Stimulated activated naive B cell treated with anti-CD40 and anti-IgM and Interleukin-4, amounts not matched to agents 10 μg/mL and 1 μg/mL and 100 μg/mL, for 72 hours (primary cell): ENCODE data around the gene TICAM2.

Experiments used
- ATAC-seq, 2 donors: fragments of 150-1000 bp; cut with Tn5 transposase; replicated peaks; 2 replicates each; pipeline ENCODE4 v1.10.0; 2021; ENCODE audit warnings: moderate library complexity in 1 of 2
- DNase-seq: peaks from one replicate; pipeline ENCODE4 v3.0.0; 2021
- H3K27ac Mint-ChIP-seq: one replicate; pipeline ENCODE4 v1.8.0; 2022; ENCODE audit warnings: mild to moderate bottlenecking, mixed read lengths
- H3K27me3 Mint-ChIP-seq, 2 donors: one replicate each; pipeline ENCODE4 v1.8.0; 2022; ENCODE audit warnings: mixed read lengths in 2 of 2
- H3K36me3 Mint-ChIP-seq, 2 donors: one replicate each; pipeline ENCODE4 v1.8.0; 2022; ENCODE audit warnings: mixed read lengths in 2 of 2, mild to moderate bottlenecking in 1 of 2
- H3K4me1 Mint-ChIP-seq, 2 donors: one replicate each; pipeline ENCODE4 v1.8.0; 2022; ENCODE audit warnings: mixed read lengths in 2 of 2, mild to moderate bottlenecking in 1 of 2
- H3K4me3 Mint-ChIP-seq, 2 donors: one replicate each; pipeline ENCODE4 v1.8.0; 2022; ENCODE audit warnings: mild to moderate bottlenecking in 2 of 2, mixed read lengths in 2 of 2, moderate library complexity in 1 of 2
- H3K9me3 Mint-ChIP-seq, 2 donors: one replicate each; pipeline ENCODE4 v1.8.0; 2022; ENCODE audit warnings: mixed read lengths in 2 of 2, mild to moderate bottlenecking in 1 of 2

TICAM2 gene

GRCh38 chr5:115575167-115576070, 26.9 kb downstream of the TICAM2 start:
- Mint-ChIP-seq H3K27ac (peak overlapping the region; percentile 59), H3K4me1 (peaks cover 37 to 68% of the 10 kb centered on the region in 2 donors), H3K9me3 (peaks cover 4 to 5% of the 10 kb centered on the region in 2 donors), H3K36me3 (peaks cover 8 to 18% of the 10 kb centered on the region in 2 donors), H3K27me3 (no peaks in the 10 kb centered on the region), H3K4me3 (no peak overlapping the region)
- DNase-seq (no peak), ATAC-seq (no peak)

- ATAC-seq (no peak), DNase-seq (no peak)
- peaks cover 4 to 5% of the 10 kb centered on the region in 2 donors for H3K9me3 Mint-ChIP-seq
- H3K4me3 Mint-ChIP-seq: no peak overlapping the region
- no peak overlapping the region for H3K27ac Mint-ChIP-seq
- H3K4me1 Mint-ChIP-seq: peaks cover 29 to 46% of the 10 kb centered on the region in 2 donors
- peaks cover 8 to 17% of the 10 kb centered on the region in 2 donors for H3K36me3 Mint-ChIP-seq
- H3K27me3 Mint-ChIP-seq: no peaks in the 10 kb centered on the region
Measured at GRCh38 chr5:115573133-115573532, 29.1 kb downstream of the TICAM2 start.

GRCh38 chr5:115571441-115571878, 30.8 kb downstream of the TICAM2 start:
- Mint-ChIP-seq H3K9me3 (no peaks in the 10 kb centered on the region), H3K36me3 (peaks cover 0 to 5% of the 10 kb centered on the region in 2 donors), H3K27ac (no peak overlapping the region), H3K4me3 (no peak overlapping the region), H3K4me1 (peaks cover 23 to 32% of the 10 kb centered on the region in 2 donors), H3K27me3 (no peaks in the 10 kb centered on the region)
- DNase-seq: no peak
- ATAC-seq: no peak

GRCh38 chr5:115568668-115569067, 33.6 kb downstream of the TICAM2 start:
- H3K9me3 Mint-ChIP-seq: peaks cover 0 to 3% of the 10 kb centered on the region in 2 donors

GRCh38 chr5:115565233-115565632, 37.0 kb downstream of the TICAM2 start:
- peaks cover 5 to 18% of the 10 kb centered on the region in 2 donors for H3K27me3 Mint-ChIP-seq
- H3K27ac Mint-ChIP-seq: no peak overlapping the region
- H3K4me3 Mint-ChIP-seq: no peak overlapping the region
- H3K4me1 Mint-ChIP-seq: no peaks in the 10 kb centered on the region
- no peaks in the 10 kb centered on the region for H3K36me3 Mint-ChIP-seq
- DNase-seq (no peak), ATAC-seq (no peak)
- H3K9me3 Mint-ChIP-seq: peaks cover 7 to 8% of the 10 kb centered on the region in 2 donors

More at GRCh38 chr5:115568668-115569067, 33.6 kb downstream of the TICAM2 start:
- no peak for ATAC-seq
- no peak for DNase-seq
- no peak overlapping the region for H3K27ac Mint-ChIP-seq
- H3K36me3 Mint-ChIP-seq: no peaks in the 10 kb centered on the region
- no peak overlapping the region for H3K4me3 Mint-ChIP-seq
- peaks cover 4 to 13% of the 10 kb centered on the region in 2 donors for H3K27me3 Mint-ChIP-seq
- peaks cover 10 to 15% of the 10 kb centered on the region in 2 donors for H3K4me1 Mint-ChIP-seq

- Mint-ChIP-seq H3K4me1 (peaks cover 0 to 3% of the 10 kb centered on the region in 2 donors), H3K9me3 (peaks cover 7 to 8% of the 10 kb centered on the region in 2 donors), H3K27ac (no peak overlapping the region), H3K27me3 (peaks cover 8 to 18% of the 10 kb centered on the region in 2 donors), H3K4me3 (no peak overlapping the region), H3K36me3 (no peaks in the 10 kb centered on the region)
- ATAC-seq (no peak), DNase-seq (no peak)
Measured at GRCh38 chr5:115561176-115561575, 41.1 kb downstream of the TICAM2 start.

- peaks cover 5 to 8% of the 10 kb centered on the region in 2 donors for H3K27me3 Mint-ChIP-seq
- ATAC-seq (no peak), DNase-seq (no peak)
- no peaks in the 10 kb centered on the region for H3K36me3 Mint-ChIP-seq
- H3K9me3 Mint-ChIP-seq: peaks cover 5 to 7% of the 10 kb centered on the region in 2 donors
- peaks cover 0 to 3% of the 10 kb centered on the region in 2 donors for H3K4me1 Mint-ChIP-seq
- H3K27ac Mint-ChIP-seq: no peak overlapping the region
- no peak overlapping the region for H3K4me3 Mint-ChIP-seq
Measured at GRCh38 chr5:115559524-115559923, 42.8 kb downstream of the TICAM2 start.

- H3K27ac Mint-ChIP-seq: no peak overlapping the region
- no peak overlapping the region for H3K4me3 Mint-ChIP-seq
- peaks cover 5 to 7% of the 10 kb centered on the region in 2 donors for H3K9me3 Mint-ChIP-seq
- H3K36me3 Mint-ChIP-seq: no peaks in the 10 kb centered on the region
- ATAC-seq (no peak), DNase-seq (no peak)
- H3K4me1 Mint-ChIP-seq: peaks cover 0 to 3% of the 10 kb centered on the region in 2 donors
- peaks cover 3 to 5% of the 10 kb centered on the region in 2 donors for H3K27me3 Mint-ChIP-seq
Measured at GRCh38 chr5:115558388-115558956, 43.8 kb downstream of the TICAM2 start.

- Mint-ChIP-seq H3K27ac (no peak overlapping the region), H3K4me1 (peaks cover 0 to 3% of the 10 kb centered on the region in 2 donors), H3K4me3 (no peak overlapping the region), H3K27me3 (peaks cover 3 to 5% of the 10 kb centered on the region in 2 donors), H3K36me3 (no peaks in the 10 kb centered on the region), H3K9me3 (peaks cover 5 to 7% of the 10 kb centered on the region in 2 donors)
- DNase-seq: no peak
- no peak for ATAC-seq
Measured at GRCh38 chr5:115557667-115558387, 44.5 kb downstream of the TICAM2 start.

GRCh38 chr5:115556276-115556675, 46.0 kb downstream of the TICAM2 start:
- H3K9me3 Mint-ChIP-seq: peaks cover 3 to 7% of the 10 kb centered on the region in 2 donors
- no peak overlapping the region for H3K4me3 Mint-ChIP-seq
- H3K27me3 Mint-ChIP-seq: peaks cover 17% of the 10 kb centered on the region in 2 donors
- DNase-seq (no peak), ATAC-seq (no peak)
- no peaks in the 10 kb centered on the region for H3K36me3 Mint-ChIP-seq
- H3K4me1 Mint-ChIP-seq: peaks cover 0 to 9% of the 10 kb centered on the region in 2 donors
- no peak overlapping the region for H3K27ac Mint-ChIP-seq

GRCh38 chr5:115555084-115555633, 47.1 kb downstream of the TICAM2 start:
- Mint-ChIP-seq H3K4me1 (peaks cover 0 to 9% of the 10 kb centered on the region in 2 donors), H3K27me3 (peaks cover 16 to 19% of the 10 kb centered on the region in 2 donors), H3K9me3 (peaks cover 0 to 3% of the 10 kb centered on the region in 2 donors), H3K4me3 (no peak overlapping the region), H3K36me3 (no peaks in the 10 kb centered on the region), H3K27ac (no peak overlapping the region)
- ATAC-seq (no peak), DNase-seq (no peak)

- no peak for ATAC-seq
- H3K9me3 Mint-ChIP-seq: peaks cover 0 to 3% of the 10 kb centered on the region in 2 donors
- DNase-seq: no peak
- peaks cover 13 to 20% of the 10 kb centered on the region in 2 donors for H3K27me3 Mint-ChIP-seq
- H3K27ac Mint-ChIP-seq: peak overlapping the region; percentile 16
- no peak overlapping the region for H3K4me3 Mint-ChIP-seq
- peaks cover 6 to 13% of the 10 kb centered on the region in 2 donors for H3K4me1 Mint-ChIP-seq
- no peaks in the 10 kb centered on the region for H3K36me3 Mint-ChIP-seq
Measured at GRCh38 chr5:115553082-115553481, 49.2 kb downstream of the TICAM2 start.

- Mint-ChIP-seq H3K27ac (no peak overlapping the region), H3K4me3 (no peak overlapping the region), H3K4me1 (peaks cover 6 to 10% of the 10 kb centered on the region in 2 donors), H3K27me3 (peaks cover 13 to 20% of the 10 kb centered on the region in 2 donors), H3K36me3 (no peaks in the 10 kb centered on the region), H3K9me3 (peaks cover 0 to 3% of the 10 kb centered on the region in 2 donors)
- no peak for DNase-seq
- ATAC-seq: no peak
Measured at GRCh38 chr5:115551415-115551814, 50.9 kb downstream of the TICAM2 start.

GRCh38 chr5:115549154-115549553, 53.1 kb downstream of the TICAM2 start:
- peaks cover 3% of the 10 kb centered on the region in 2 donors for H3K9me3 Mint-ChIP-seq
- H3K27me3 Mint-ChIP-seq: peaks cover 13 to 20% of the 10 kb centered on the region in 2 donors
- no peak for ATAC-seq
- peak; percentile 27 for DNase-seq
- H3K36me3 Mint-ChIP-seq: peaks cover 5 to 10% of the 10 kb centered on the region in 2 donors
- H3K4me3 Mint-ChIP-seq: no peak overlapping the region
- peaks cover 6 to 10% of the 10 kb centered on the region in 2 donors for H3K4me1 Mint-ChIP-seq
- H3K27ac Mint-ChIP-seq: no peak overlapping the region
